ENCODE data around the gene SFTA2. TPM values are rescaled to one million over a fixed set of nuclear protein-coding genes. Genes with fewer than 3 reads are reported as not detected.
"Not testable (repeated sequence)": the region's sequence is repeated elsewhere in the genome, so short reads cannot be mapped to it uniquely, and the experiment has no call there.

Gene SFTA2
- total RNA-seq, 1 experiment from 2014 or later = not detected

DNA sequence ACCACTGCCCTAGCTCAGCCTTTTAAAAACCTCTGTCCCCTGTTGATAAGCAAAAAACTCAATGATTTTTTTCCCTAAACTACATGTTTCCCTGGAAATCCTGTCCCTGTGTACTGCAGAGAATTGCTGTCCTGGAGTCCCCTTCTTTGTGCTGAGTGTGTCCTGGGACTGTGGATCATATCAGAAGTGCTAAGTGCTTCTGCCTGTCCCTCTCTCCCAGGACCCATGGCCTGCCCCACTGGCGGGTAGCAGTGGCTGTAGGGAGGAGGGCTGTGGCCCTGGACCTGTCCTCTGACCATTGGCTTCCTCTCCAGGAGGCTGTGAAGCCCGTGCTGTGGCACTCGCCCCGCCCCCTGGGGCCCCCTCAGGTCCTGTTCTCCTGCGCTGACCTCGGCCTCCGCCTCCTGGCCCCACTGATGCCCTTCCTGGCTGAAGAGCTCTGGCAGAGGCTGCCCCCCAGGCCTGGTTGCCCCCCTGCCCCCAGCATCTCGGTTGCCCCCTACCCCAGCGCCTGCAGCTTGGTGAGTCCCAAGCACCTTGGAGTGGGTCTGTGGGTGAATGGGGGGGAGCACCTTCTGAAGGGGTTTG lies 7.8 kb downstream of the SFTA2 start:
- not testable (repeated sequence) for H3K4me3 ChIP-seq, H3K27me3 ChIP-seq, H3K9me3 ChIP-seq, DNase-seq, H3K36me3 ChIP-seq

DNA sequence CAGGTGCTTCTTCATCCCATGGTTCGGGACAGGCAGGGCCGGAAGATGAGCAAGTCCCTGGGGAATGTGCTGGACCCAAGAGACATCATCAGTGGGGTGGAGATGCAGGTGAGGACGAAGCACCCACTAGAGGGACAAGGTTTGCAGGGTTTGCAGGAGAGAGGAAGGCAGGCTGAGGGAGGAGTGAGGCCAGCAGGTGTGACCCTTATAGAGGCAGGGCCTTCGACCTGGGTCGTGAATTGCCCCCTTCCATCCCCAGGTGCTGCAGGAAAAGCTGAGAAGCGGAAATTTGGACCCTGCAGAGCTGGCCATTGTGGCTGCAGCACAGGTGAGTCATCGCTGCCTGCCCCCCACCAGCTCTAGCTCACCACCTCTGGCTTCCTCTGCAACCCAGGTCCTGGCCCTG lies 9.5 kb downstream of the SFTA2 start:
- Histone ChIP-seq H3K9me3 (no peaks in the 10 kb centered on the region), H3K27me3 (no peaks in the 10 kb centered on the region), H3K4me3 (no peak overlapping the region), H3K36me3 (no peaks in the 10 kb centered on the region)
- DNase-seq = no peak

- no peaks in the 10 kb centered on the region for H3K27me3 ChIP-seq
- H3K4me3 ChIP-seq = no peak overlapping the region
- peaks cover 1% of the 10 kb centered on the region; the same call in 1 of the 2 replicates for H3K36me3 ChIP-seq
- H3K9me3 ChIP-seq = no peaks in the 10 kb centered on the region
- DNase-seq = no peak
Measured at GRCh38 chr6:30918670-30919069, 13.3 kb downstream of the SFTA2 start.

GRCh38 chr6:30917487-30917886 lies 14.5 kb downstream of the SFTA2 start:
- no peak for DNase-seq
- H3K27me3 ChIP-seq = no peaks in the 10 kb centered on the region
- H3K9me3 ChIP-seq = no peaks in the 10 kb centered on the region
- peaks cover 7% of the 10 kb centered on the region for H3K36me3 ChIP-seq
- no peak overlapping the region for H3K4me3 ChIP-seq

DNA sequence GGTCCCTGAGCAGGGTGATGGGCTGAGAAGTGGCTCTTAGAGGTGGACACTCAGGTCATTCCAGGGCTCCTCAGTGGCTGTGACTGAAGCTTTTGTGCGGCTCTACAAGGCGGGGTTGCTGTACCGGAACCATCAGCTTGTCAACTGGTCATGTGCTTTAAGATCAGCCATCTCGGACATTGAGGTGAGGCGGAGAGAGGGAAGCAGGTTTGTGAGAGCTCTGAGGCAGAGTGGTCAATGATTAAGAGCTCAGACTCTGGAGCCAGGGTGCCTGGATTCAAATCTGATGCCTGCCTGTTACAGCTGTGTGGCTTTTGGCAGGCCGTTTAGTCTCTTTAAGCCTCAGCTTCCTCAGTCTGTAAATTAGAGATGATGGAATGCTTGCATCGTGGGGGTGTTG lies 14.9 kb downstream of the SFTA2 start:
- Histone ChIP-seq H3K27me3 (no peaks in the 10 kb centered on the region), H3K36me3 (peaks cover 7% of the 10 kb centered on the region), H3K4me3 (no peak overlapping the region), H3K9me3 (no peaks in the 10 kb centered on the region)
- no peak for DNase-seq

DNA sequence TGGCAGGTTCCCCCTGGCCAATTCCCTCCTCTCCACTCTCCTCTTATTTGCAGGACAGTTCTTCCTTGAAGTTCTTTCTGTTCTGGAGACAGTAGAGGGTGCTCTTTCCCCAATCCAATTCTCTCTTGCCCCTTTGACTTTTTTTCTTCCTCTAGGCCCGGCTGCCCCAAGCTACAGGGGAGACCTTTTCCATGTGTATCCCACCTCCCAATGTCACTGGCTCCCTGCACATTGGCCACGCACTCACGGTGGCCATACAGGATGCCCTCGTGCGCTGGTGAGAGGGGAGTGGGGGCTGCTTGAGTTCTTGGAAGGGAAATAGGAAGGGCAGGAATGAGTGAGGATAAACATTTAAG lies 16.4 kb downstream of the SFTA2 start:
- H3K36me3 ChIP-seq = peaks cover 7% of the 10 kb centered on the region
- H3K9me3 ChIP-seq = no peaks in the 10 kb centered on the region
- no peak for DNase-seq
- H3K4me3 ChIP-seq = no peak overlapping the region
- H3K27me3 ChIP-seq = no peaks in the 10 kb centered on the region

- Histone ChIP-seq H3K4me3 (peak overlapping the region; percentile 48), H3K9me3 (no peaks in the 10 kb centered on the region), H3K36me3 (peaks cover 7% of the 10 kb centered on the region), H3K27me3 (no peaks in the 10 kb centered on the region)
- no peak for DNase-seq
Measured at GRCh38 chr6:30914854-30915590, 16.9 kb downstream of the SFTA2 start.

DNA sequence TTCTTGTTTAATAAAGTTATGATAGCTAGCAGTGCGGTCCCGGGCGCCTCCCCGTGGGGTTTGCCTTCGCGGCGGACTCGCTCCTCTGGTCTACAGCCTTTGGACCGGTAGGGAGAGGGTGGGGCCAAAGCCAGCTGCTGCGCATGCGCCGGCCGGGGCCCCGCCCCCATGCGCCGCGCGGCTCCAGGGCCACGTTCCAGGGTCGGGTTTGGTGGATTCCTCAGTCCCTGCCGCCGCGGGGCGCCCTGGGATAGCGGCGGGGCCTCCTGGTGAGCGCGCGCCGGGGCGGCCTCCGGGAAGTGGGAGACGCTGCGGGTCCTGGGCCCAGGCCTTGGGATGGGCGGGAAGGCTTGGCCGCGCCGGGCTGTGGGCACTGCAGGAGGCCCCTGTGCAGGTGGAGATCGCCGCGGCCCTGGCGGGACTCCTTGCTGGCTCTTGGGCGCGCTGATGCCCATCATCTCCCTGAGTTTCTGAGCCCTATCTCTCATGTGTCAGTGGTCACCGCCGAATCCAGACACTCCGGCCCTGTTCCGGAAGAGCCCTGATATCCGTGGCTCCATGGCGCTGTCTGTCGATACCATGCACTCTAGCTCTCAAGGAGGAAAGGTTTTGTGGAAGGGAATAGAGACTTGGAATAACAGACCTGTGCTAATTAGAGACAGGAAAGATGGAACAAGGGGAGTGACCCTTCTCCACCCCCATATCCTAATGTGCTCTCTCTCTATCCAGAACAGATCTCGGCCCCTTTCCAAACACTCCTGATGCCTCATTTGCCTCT lies 17.7 kb downstream of the SFTA2 start, which contains the start of gene VARS2:
TSS of gene VARS2 (plus strand) at position 163 of the 778 bp plus-strand sequence. CDS start at position 762, 599 bp downstream.
- DNase-seq = peak; percentile 82
- H3K27me3 ChIP-seq = no peaks in the 10 kb centered on the region
- H3K36me3 ChIP-seq = peaks cover 7% of the 10 kb centered on the region
- H3K4me3 ChIP-seq = peak within 1 kb of the TSS; percentile 48
- no peaks in the 10 kb centered on the region for H3K9me3 ChIP-seq

DNA sequence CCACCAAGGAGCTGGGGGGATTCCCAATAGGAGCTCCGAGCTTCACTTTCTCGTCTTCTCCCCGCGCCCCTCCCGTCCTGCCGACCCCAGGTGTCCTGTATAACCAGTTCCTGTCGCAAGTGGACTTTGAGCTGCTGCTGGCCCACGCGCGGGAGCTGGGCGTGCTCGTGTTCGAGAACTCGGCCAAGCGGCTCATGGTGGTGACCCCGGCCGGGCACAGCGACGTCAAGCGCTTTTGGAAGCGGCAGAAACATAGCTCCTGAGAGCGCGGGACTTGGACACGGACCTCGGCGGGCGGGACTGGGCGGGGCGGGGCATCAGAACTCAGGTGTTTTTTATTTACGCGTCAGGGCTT lies 18.3 kb downstream of the SFTA2 start:
- Histone ChIP-seq H3K36me3 (peaks cover 7% of the 10 kb centered on the region), H3K4me3 (peak overlapping the region; percentile 48), H3K27me3 (no peaks in the 10 kb centered on the region), H3K9me3 (no peaks in the 10 kb centered on the region)
- DNase-seq = no peak

DNA sequence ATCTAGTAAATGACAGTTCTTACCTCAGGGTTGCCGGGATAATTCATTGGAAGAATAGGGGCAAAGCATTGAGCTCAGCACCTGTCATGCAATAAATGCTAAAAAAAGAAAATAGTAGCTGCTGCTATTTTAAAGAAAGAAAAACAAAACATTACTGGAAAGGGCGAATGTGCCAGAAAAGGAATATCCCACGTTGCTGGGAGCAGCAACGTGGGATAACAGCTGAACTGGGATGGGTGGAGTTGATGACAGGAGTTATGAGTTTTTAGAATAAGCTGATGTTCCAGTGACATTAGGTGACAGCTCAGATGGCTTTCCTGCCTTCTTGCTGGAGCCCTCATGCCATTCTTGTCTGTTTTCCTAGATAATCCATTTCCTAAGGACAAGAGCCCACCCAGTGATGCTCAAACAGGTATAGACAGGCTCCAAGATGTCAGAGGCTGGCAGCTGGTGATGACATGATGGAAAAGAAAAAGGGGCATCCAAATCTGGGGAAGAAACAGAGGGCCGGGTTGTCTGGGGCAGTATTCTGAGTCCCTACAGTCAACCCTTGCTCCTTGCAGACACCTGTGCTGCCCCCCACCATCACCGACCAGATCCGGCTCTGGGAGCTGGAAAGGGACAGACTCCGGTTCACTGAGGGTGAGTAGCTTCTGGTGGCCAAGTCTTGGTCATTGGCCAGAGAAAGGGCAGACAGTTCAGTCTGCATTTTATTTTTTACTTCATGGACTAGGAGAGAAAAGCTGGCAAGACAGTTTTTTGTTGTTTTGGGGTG lies 19.0 kb downstream of the SFTA2 start:
- H3K9me3 ChIP-seq = no peaks in the 10 kb centered on the region
- no peak overlapping the region for H3K4me3 ChIP-seq
- peaks cover 7% of the 10 kb centered on the region for H3K36me3 ChIP-seq
- no peak for DNase-seq
- H3K27me3 ChIP-seq = no peaks in the 10 kb centered on the region

DNA sequence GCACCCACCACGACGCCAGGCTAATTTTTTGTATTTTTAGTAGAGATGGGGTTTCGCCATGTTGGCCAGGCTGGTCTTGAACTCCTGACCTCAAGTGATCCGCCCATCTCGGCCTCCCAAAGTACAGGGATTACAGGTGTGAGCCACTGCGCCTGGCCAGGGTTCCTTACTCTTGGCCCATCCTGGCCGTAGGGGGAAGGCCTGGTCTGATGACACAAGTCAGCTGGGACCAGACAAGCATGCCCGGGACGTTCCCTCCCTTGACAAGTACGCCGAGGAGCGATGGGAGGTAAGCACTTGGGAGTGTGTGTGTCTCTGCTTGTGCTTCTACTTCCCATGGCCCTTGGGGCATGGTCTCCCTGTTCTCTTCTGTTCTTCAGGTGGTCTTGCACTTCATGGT lies 21.5 kb downstream of the SFTA2 start:
- DNase-seq, H3K36me3 ChIP-seq, H3K27me3 ChIP-seq, H3K9me3 ChIP-seq, H3K4me3 ChIP-seq: not testable (repeated sequence)

DNA sequence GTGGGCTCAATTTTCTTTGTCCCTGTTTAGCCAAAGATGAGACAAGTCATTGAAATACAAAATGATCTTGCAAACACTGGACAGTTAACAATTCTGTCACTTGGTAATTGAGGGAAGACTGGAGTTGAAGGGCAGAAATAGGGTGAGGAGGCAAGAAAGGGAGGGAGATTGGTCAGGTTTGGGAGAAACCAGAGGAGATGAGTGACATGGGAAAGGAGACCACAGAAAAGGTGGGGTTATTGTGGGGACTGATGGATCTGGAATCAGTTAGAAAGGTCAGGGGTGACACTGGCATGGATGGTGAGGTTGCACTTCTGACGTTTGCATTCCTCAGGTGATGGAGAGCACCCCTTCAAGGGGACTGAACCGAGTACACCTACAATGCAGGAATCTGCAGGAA lies 23.3 kb downstream of the SFTA2 start:
- no peak for DNase-seq
- peaks cover 6% of the 10 kb centered on the region for H3K36me3 ChIP-seq
- H3K9me3 ChIP-seq = no peaks in the 10 kb centered on the region
- H3K4me3 ChIP-seq = peak overlapping the region; percentile 98
- no peaks in the 10 kb centered on the region for H3K27me3 ChIP-seq

GRCh38 chr6:30907758-30908591 lies 24.0 kb downstream of the SFTA2 start, which contains the start of gene GTF2H4:
Gene GTF2H4, plus strand, starts transcription at chr6:30908207.
- Histone ChIP-seq H3K36me3 (no peaks in the 10 kb centered on the region), H3K27me3 (no peaks in the 10 kb centered on the region), H3K9me3 (no peaks in the 10 kb centered on the region), H3K4me3 (peak within 1 kb of the TSS; percentile 98)
- DNase-seq = peak; percentile 96

- DNase-seq = not testable (repeated sequence)
- H3K4me3 ChIP-seq = peak overlapping the region; percentile 98
Measured at GRCh38 chr6:30907290-30907757, 24.6 kb downstream of the SFTA2 start.

GRCh38 chr6:30903236-30903635 lies 28.7 kb downstream of the SFTA2 start:
- Histone ChIP-seq H3K4me3 (no peak overlapping the region), H3K27me3 (no peaks in the 10 kb centered on the region), H3K9me3 (no peaks in the 10 kb centered on the region), H3K36me3 (no peaks in the 10 kb centered on the region)
- DNase-seq = no peak

More at GRCh38 chr6:30907290-30907757, 24.6 kb downstream of the SFTA2 start:
- not testable (repeated sequence) for H3K9me3 ChIP-seq, H3K27me3 ChIP-seq, H3K36me3 ChIP-seq

- H3K27me3 ChIP-seq = no peaks in the 10 kb centered on the region
- H3K9me3 ChIP-seq = no peaks in the 10 kb centered on the region
- H3K4me3 ChIP-seq = no peak overlapping the region
- DNase-seq = no peak
- no peaks in the 10 kb centered on the region for H3K36me3 ChIP-seq
Measured at GRCh38 chr6:30902709-30903108, 29.3 kb downstream of the SFTA2 start.

All from MG63 (cell line).